CD4-positive, alpha-beta T cell treated with Interleukin-15 for 4 hours (primary cell): ENCODE measurements around the gene PCBP4.
"Not testable (repeated sequence)": the region's sequence is repeated elsewhere in the genome, so short reads cannot be mapped to it uniquely, and the experiment has no call there.

Experiments
- DNase-seq: peaks from one replicate; pipeline ENCODE4 v3.0.0-alpha.2; 2020; ENCODE audit warnings: low spot score

PCBP4 gene

GRCh38 chr3:51994530-51994929 is 27.3 kb upstream of the PCBP4 start:
- DNase-seq, result no peak

- not testable (repeated sequence) for DNase-seq
Observed at GRCh38 chr3:51993657-51994056, 26.4 kb upstream of the PCBP4 start.

- no peak for DNase-seq
Observed at GRCh38 chr3:51992017-51992682, 24.9 kb upstream of the PCBP4 start.

GRCh38 chr3:51990501-51990971 is 23.3 kb upstream of the PCBP4 start:
- DNase-seq, result not testable (repeated sequence)

DNA sequence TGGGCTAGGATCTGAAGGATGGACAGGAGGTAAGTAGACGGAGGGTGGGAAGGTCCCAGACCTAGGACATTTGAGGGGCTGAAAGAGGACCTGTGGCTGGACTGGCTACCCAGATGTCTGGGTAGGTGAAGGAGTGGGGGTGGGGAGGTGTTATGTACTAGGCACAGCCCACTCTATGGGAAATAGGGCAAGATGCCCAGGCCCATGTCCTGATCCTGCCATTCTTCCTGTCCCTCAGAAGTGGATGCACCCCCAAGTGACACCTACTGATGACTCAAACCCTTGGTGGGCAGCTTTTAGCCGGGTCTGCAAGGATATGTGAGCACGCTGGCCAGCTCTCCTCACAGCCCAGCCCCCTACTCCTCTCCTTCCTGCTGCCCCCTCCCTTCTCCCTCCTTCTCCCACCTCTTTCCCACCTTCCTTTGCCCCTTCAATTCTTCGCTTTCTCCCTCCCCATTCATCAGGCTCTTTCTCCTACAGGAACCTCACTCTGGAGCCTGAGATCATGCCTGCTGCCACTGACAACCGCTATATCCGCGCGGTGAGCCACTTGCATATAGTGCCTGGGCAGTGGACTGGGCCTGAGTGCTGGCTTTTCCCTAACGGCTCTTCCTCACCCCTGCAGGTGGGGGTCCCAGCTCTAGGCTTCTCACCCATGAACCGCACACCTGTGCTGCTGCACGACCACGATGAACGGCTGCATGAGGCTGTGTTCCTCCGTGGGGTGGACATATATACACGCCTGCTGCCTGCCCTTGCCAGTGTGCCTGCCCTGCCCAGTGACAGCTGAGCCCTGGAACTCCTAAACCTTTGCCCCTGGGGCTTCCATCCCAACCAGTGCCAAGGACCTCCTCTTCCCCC is 21.3 kb upstream of the PCBP4 start:
- no peak for DNase-seq

- no peak for DNase-seq
Observed at GRCh38 chr3:51987568-51987967, 20.3 kb upstream of the PCBP4 start.

- DNase-seq, result no peak
Observed at GRCh38 chr3:51986010-51986947, 19.0 kb upstream of the PCBP4 start.

GRCh38 chr3:51985063-51985462 is 17.8 kb upstream of the PCBP4 start:
- no peak for DNase-seq

GRCh38 chr3:51984269-51984647 is 17.0 kb upstream of the PCBP4 start:
- DNase-seq, result no peak

DNA sequence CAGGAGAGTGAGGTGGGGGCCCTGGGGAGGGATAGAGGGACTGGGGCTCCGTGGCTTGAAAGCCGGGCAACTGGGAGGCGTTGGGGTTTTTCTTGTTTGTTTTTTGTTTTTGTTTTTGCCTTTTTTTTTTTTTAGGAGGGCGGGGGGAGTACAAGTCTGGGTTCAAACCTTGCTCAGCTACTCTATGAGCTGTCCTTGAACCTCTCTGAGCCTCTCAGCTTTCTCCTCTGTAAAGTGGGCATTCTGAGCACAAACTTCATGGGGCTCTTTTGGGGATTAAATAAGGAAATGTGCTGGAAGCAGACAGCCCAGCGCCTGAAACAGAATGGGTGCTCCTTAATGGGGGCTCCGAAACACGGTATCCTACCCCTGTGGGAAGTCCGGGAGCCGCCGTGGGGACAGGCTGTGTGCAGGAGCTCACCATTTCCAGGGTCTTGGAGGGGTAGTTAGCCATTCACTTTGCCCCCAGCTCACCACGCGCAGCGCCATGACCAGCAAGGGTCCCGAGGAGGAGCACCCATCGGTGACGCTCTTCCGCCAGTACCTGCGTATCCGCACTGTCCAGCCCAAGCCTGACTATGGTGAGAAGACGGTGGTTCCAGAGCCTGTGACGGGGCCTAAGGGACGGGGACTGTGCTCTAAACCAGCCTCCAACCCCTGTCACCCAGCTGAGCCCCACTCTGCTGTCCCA is 16.5 kb upstream of the PCBP4 start:
- no peak for DNase-seq

- DNase-seq, result peak; percentile 54
Observed at GRCh38 chr3:51982838-51983577, 15.8 kb upstream of the PCBP4 start, which contains the start of gene ACY1. Gene ACY1 (plus strand): TSS chr3:51983535. CDS start chr3:51984065, 530 bp downstream.

- no peak for DNase-seq
Observed at GRCh38 chr3:51982352-51982837, 15.1 kb upstream of the PCBP4 start.

GRCh38 chr3:51980253-51980652 is 13.0 kb upstream of the PCBP4 start:
- DNase-seq, result no peak

DNA sequence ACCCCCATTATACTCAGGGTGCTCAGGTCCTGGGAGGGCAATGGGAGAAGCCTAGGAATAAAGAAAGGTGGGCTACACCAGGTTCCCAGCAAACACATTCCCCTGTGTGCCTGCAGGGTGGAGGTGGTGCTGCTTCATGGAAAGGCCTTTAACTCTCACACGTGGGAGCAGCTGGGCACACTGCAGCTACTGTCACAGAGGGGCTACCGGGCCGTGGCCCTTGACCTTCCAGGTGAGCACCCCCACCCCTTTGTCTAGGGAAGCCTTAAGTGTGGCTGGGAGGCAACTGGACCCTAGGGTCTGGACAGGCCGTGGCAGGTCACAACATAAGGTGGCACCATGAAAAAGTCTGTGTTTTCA is 10.9 kb upstream of the PCBP4 start:
- DNase-seq, result no peak

DNA sequence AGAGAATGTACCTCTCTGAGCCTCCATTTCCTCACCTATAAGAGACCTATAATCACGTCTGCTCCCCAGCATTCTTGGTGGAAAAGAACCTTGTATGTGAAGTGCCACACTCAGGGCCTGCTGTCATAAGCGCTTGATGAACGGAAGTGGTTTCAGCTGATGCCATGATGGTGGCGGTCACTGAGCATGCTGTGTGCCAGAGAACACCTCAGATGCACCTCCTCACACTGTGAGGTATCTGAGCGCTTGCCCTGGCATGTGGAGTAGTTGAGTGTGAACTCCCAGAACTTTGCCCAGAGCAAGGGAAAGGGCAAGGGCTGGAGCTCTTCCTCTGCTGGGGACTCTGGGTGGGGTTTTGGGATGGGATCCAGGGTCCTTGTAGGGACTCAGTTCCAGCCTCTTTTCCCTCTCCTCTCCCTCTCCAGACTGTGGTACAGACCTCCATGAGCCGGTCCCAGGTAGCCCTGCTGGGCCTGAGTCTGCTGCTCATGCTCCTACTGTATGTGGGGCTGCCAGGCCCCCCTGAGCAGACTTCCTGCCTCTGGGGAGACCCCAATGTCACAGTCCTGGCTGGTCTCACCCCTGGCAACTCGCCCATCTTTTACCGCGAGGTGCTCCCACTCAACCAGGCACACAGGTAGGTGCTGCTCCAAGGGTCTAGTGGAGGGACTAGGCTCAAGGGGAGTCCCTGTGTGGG is 10.3 kb upstream of the PCBP4 start:
- DNase-seq, result peak; percentile 34

DNA sequence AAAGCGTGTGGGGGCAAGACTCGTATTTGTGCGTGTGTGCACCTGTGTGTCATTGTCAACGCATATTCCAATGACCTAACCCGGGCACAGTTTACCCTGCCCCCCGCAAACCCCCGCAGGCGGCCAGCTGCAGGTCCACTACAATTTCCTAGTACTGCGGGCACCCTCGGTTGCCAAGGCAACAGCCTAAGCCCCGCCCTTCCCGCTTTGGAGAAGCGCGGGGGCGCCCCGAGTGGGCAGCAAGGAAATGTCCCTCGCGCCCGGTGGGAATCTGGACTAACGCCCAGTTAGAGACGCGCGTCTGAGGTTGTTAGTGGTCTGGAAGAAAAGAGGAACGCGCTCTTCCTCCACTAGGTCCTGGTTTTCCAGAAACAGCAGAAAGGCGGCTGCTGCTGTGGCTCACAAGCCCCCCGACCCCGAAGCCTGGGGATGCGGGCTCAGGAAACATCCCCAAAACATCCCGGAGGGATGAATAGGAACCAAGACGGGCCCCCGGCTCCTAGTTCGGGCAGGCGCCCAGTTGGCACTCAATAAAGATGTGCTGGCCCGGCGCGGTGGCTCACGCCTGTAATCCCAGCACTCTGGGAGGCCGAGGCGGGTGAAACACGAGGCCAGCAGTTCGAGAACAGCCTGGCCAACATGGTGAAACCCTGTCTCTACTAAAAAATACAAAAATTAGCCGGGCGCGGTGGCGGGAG is 8.7 kb upstream of the PCBP4 start:
- DNase-seq, result no peak

GRCh38 chr3:51974963-51975851 is 8.0 kb upstream of the PCBP4 start, which contains the start of gene ABHD14A:
Gene ABHD14A (plus strand): TSS chr3:51975064. CDS start chr3:51975136, 72 bp downstream.
- DNase-seq, result peak; percentile 73

GRCh38 chr3:51974277-51974962 is 7.2 kb upstream of the PCBP4 start:
- no peak for DNase-seq
